ENCODE results near the gene NINL.

Gene NINL

GRCh38 chr20:25500880-25501351 is 84.4 kb downstream of the NINL start:
- no peak for DNase-seq

GRCh38 chr20:25499855-25500434 is 85.4 kb downstream of the NINL start:
- no peak for DNase-seq

GRCh38 chr20:25499031-25499430 is 86.3 kb downstream of the NINL start:
- DNase-seq = no peak

- no peak for DNase-seq
These were observed 87.1 kb downstream of the NINL start for GRCh38 chr20:25498280-25498606.

DNA sequence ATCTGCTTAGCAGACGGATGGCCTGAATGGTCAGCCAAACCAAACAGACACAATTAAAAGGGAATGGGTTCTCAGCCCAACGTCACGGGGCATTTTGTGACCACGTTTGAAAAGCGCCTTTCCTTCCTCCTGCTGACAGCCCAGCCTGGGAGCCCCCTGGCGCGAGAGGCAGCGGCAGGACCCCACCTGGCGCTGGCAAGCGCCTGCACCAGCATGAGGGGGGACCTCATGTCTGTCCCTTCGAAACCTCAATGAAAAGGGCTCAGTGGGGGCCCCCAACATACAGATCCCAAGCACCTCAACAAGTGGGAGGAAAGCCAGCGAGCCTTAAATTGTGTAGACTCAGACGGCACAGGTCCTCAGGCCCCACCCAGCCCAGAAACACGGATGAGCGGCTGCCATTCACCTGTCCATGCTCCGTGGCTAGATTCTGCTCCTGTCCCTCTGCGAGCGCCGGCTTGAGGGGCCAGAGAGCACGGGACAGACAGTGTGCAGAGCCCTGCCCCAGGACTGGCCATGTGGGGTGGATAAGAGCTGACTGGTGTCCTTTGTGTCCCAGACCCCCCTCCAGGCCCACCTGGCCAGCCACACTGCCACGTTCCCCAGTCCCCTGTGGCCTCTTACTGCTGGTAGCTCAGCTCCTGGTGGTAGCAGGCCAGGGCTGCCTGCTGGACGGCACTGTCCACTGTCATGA is 87.6 kb downstream of the NINL start:
- no peak for DNase-seq

GRCh38 chr20:25496968-25497401 is 88.3 kb downstream of the NINL start:
- DNase-seq = no peak

DNA sequence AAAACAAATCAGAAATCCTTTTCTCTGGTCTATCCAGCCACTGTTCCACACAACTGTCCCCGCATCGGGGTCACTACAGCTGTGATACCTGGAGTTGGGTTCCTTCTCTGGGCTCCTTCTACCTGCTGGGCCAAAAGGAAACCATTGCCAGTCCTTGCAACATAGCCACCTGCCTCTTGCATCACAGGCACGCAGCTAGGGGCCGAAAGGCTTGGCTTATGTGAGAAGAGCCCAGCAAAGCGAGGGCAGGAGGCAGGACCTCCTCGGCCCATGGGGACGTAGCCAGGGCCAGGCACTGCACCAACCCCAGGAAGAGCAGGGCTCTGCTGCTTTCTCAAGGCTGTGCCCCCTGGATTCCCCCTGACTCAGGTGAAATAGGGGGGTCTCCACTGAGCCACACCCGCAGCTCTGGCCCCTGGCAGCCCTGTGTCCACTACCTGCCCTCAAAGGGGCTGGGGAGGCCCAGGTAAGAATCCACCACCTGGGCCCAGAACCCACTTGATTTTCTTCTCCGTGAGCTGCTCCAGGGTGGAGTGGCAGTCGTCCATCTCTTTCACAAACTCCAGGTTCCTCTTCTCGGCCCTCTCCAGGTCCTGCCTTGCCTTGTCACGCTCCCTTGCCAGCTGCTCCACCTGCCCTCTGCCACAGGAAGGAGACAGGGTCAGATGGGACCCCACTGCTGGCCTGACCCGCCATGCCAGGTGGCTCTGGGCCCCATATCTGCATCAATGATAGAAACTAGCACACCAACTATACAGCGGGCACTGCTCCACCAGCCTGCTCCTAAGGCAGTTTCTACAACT is 89.0 kb downstream of the NINL start:
- DNase-seq = no peak

- DNase-seq = no peak
These were observed 90.0 kb downstream of the NINL start for GRCh38 chr20:25495189-25495824.

- DNase-seq = no peak
These were observed 90.7 kb downstream of the NINL start for GRCh38 chr20:25494506-25495188.

- DNase-seq = no peak
These were observed 91.4 kb downstream of the NINL start for GRCh38 chr20:25493748-25494505.

DNA sequence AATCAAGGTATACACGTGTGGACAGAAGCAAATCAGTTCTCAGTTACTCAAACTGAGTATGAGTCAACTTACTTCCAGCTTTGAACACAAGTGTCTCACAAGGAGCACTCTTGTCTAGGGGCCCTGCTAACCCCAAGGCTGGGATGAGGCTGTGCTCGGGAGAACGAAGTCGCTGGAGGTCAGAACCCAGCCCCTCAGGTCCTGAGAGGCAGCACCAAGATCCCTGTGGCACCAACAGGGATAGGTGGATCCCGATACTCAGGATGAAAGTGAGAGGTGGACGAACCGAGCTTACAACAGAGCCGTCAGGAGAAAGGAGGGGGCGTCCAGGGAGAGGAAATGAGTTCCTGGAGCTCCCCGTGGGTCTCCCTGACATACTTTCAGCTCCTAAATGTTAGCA is 92.2 kb downstream of the NINL start:
- no peak for DNase-seq

DNA sequence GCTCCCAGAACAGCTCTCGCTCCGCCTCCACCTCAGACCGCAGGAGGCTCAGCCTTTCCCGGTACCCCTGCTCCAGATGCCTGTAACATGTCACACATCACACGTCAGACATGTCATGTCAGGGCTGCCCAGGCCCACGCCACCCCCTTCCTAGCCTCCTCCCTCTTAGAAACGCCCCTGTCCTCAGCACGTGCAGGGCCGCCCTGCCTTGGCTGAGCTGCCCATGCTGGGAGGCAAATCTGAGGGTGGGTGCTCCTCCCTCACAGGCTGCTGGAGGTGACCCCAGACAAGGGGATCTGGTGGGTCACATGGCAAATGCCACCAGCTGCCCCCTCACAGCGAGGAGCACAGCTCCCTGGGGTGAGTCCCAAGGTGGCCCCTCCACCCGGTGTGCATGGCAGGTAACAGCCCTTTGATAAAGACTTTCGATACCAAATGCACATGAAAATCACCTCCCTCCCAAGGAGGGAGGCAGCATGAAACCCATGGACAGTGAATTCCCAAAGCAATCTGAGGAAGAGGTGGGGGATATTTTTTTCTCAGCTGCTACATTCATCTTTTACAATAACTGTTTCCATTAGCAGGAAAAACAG is 93.8 kb downstream of the NINL start:
- DNase-seq = no peak

GRCh38 chr20:25490656-25491445 is 94.5 kb downstream of the NINL start:
- DNase-seq = no peak

GRCh38 chr20:25489221-25489871 is 96.0 kb downstream of the NINL start:
- DNase-seq = no peak

GRCh38 chr20:25487975-25488374 is 97.4 kb downstream of the NINL start:
- DNase-seq = no peak

GRCh38 chr20:25487306-25487705 is 98.0 kb downstream of the NINL start:
- no peak for DNase-seq

- no peak for DNase-seq
These were observed 99.0 kb downstream of the NINL start for GRCh38 chr20:25486377-25486776.

GRCh38 chr20:25485872-25486271 is 99.5 kb downstream of the NINL start:
- DNase-seq = no peak

DNA sequence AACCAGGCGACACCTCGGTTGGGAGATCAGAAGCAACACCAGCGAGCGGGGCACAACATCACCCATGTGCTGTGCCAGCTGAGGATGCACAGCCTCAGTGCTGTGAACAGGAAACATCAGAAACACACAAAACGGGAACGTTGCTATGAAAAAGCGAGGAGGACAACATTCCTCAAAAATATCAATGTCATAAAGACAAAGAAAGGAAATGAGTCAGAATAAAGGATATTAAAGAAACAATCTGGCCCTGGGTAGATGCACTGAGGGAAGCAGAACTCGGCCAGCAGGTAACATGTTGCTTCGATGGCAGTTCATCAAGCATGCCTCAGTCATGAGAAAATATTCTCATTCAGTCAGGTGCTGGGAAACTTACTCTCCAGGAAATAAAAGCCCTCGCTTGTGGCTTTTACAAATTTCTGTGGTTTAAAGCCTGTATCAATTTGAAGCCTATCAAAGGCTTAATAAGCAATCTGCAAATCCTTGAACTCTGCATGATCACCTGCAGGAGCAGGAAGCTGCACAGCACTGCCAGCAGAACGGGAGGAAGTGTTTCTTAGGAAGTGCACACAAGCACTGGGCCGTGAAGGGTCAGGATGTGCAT is 100.3 kb downstream of the NINL start:
- DNase-seq = no peak
